C4-2B (cell line): ENCODE measurements around the gene SMPDL3A.
A peak's percentile ranks its signal among the peaks of the same experiment; 100 is the strongest.

Source experiments
- H3K27ac ChIP-seq: fragments of 450-650 bp; 2 replicates; pipeline ENCODE4 v1.5.1; 2017
- ZFX ChIP-seq: fragments of 450-650 bp; IDR thresholded peaks from 2 replicates; pipeline ENCODE4 v1.6.1; 2017
- TF ChIP-seq, protein P1 (sequence below): fragments of 450-650 bp; conservative IDR thresholded peaks from 2 replicates; pipeline ENCODE4 v1.5.1; 2017; ENCODE audit warnings: mild to moderate bottlenecking

SMPDL3A gene

GRCh38 chr6:122755901-122756300 is 33.2 kb upstream of the SMPDL3A start:
- H3K27ac ChIP-seq, result no peak overlapping the region

GRCh38 chr6:122758927-122759334 is 30.1 kb upstream of the SMPDL3A start:
- H3K27ac ChIP-seq, result no peak overlapping the region
- no peak for TF ChIP-seq ZFX
- TF ChIP-seq, protein P1, sequence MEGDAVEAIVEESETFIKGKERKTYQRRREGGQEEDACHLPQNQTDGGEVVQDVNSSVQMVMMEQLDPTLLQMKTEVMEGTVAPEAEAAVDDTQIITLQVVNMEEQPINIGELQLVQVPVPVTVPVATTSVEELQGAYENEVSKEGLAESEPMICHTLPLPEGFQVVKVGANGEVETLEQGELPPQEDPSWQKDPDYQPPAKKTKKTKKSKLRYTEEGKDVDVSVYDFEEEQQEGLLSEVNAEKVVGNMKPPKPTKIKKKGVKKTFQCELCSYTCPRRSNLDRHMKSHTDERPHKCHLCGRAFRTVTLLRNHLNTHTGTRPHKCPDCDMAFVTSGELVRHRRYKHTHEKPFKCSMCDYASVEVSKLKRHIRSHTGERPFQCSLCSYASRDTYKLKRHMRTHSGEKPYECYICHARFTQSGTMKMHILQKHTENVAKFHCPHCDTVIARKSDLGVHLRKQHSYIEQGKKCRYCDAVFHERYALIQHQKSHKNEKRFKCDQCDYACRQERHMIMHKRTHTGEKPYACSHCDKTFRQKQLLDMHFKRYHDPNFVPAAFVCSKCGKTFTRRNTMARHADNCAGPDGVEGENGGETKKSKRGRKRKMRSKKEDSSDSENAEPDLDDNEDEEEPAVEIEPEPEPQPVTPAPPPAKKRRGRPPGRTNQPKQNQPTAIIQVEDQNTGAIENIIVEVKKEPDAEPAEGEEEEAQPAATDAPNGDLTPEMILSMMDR, result no peak

More at GRCh38 chr6:122755901-122756300, 33.2 kb upstream of the SMPDL3A start:
- no peak for TF ChIP-seq ZFX
- TF ChIP-seq, protein P1, result no peak

DNA sequence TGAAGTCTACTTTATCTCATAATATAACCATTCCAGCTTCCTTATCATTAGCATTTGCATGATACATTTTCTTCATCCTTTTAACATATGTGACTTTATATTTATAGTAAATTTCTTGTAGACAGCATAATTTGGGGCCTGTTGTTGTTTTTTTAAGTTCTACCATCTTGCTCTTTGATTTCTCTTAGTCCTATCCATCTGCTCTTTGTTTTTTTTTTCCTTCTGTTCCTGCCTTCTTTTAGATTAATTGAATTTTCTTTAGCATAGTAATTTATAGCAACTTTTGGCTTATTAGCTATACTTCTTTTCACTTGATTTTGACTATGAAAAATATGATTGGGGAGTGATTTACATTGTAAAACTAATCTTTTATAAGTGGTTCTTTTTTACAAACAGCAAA is 28.7 kb upstream of the SMPDL3A start:
- TF ChIP-seq, protein P1, result no peak
- no peak for TF ChIP-seq ZFX
- no peak overlapping the region for H3K27ac ChIP-seq

- H3K27ac ChIP-seq, result no peak overlapping the region
- TF ChIP-seq, protein P1, result no peak
These were observed 22.8 kb upstream of the SMPDL3A start for GRCh38 chr6:122766256-122766655.

DNA sequence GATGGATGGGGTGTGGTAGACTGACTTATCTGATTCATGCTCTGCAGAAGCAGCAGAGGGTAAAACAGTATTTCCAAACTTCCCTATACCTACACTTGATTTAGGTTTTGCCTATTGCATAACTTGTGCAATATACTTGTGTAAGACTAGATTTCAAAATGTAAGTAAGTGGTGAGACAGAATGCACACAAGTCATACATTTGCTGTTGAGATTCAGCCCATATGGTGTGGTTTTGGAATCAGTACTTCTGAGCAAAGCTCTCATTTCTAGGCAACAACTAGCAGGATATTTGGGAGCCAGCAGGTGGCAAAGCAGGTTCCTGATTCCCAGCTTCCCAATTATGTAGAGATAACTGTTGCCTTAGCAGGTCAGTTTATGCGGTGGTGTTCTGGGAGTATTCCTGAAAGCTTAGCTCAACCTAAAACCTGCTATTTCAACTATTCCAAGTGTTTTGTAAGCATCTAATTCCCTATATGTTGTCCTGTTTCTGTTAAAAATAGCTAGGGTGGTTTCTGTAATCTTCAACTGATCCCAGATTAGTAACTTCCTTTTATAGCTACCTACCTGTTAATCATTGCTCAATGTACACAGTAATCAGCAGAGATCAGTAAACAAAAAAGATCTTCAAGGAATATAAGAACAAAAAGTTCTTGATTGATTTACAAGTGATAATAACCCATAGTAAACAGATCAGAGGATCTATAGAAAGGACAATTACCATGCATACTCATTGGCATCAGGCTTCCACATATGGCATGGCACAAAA is 18.0 kb upstream of the SMPDL3A start:
- peak overlapping the region; percentile 64; the same call in 1 of the 2 replicates for H3K27ac ChIP-seq
- TF ChIP-seq, protein P1, result peak; percentile 51
- no peak for TF ChIP-seq ZFX

DNA sequence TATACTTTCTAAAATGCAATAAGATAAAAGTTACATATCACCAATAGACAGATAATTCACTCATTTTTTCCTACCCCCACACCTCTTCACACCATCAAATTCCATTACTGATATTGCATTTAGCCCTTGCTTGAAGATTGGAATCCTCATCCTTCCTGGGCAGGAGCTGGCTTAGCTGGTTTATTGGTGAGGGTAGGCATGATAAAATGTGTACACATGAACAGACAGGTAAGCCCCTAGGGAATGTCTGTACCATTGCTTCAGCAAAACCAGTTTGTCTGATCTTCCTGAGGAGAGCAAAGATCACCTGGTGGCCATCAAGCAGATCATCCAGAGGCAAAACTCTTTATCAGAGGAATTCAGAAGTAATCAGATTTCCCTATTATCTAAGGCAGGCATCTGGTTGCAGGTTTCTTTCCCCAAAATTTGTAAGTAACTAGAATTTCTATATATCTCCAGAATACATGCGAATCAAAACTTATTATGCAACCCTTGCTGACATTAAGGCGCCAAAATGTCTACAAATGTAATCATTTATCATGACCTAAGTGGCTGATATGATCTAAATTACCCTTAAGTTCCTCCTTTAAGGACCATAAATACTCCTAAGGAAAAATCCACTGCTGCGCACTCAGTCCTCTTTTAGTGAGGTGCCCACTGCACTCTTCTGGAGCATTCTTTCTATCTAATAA is 16.2 kb upstream of the SMPDL3A start:
- H3K27ac ChIP-seq, result peak overlapping the region; percentile 77
- TF ChIP-seq ZFX, result no peak
- TF ChIP-seq, protein P1, result peak; percentile 20

DNA sequence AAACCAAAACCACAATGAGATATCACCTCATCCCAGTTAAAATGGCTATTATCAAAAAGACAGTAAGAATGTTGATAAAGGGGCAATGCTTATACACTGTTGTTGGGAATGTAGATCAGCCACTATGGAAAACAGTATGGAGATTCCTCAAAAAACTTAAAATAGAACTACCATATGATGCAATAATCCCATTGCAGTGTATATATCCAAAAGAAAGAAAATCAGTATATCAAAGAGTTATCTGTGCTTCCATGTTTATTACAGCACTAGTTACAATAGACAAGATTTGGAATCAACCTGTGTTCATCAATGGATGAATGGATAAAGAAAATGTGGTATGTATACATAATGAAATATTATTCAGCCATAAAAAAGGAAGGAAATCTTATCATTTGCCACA is 13.1 kb upstream of the SMPDL3A start:
- TF ChIP-seq, protein P1, result no peak
- no peak for TF ChIP-seq ZFX
- H3K27ac ChIP-seq, result no peak overlapping the region
